Inflammatory macrophage treated with lipopolysaccharide for 1 hour (primary cell): ENCODE measurements around the gene TBX5.

ENCODE experiments used
- DNase-seq, 2 donors: peaks; one replicate each; pipeline ENCODE4 v3.0.0-alpha.2; 2020 to 2022

The TBX5 gene

DNA sequence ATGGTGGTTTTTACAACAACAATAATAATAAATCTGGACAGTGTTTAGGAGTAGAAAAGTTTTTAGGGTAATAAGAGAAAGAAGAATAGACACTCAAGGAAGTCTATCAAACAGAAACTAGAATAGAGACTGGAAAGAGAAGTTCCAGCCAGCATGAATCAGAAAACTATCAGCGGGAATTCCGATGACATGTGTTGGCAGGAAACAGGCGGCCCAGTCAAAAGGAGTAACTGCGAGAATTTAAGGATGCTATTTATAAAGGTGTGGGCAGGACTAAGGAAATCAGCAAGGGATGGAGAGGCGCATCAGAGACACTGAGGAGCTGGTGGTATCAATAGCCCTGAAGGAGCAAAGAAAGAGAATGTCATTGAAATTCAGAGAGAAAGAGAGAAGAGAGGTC lies 89.9 kb downstream of the TBX5 start:
- DNase-seq, result peak in 1 of 2 donors; percentile 1

DNA sequence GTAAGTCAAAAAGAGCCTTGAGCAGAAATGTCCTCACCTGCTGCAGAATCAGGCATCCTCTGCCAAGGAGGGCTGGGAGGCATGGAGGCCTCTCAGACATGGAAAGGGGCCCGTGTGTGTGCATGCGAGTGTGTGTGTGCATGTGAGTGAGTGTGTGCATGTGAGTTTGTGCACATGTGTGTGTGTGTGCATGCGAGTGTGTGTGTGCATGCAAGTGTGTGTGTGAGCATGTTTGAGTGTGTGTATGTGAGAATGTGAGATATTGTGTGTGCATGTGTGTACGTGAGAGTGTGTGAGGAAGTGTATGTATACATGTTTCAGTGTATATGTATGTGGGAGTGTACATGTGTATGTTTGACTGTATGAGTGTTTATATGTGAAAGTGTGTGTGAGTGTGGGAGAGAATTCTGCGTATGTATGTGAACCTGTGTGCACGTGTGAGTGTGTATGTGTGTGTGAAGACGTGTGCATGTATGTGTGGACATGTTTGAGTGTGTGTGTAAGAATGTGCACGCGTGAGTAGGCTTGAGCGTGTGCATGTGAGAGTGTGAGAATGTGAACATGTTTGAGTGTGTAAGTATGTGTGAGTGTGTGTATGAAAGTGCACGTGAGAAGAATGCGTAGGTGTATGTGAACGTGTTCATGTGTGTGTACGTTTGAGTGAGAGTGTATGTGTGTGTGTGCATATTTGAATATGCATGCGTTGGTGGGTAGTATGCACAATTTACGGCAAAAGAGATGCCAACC lies 90.8 kb downstream of the TBX5 start:
- DNase-seq, result no peak

GRCh38 chr12:114314403-114314802 lies 91.5 kb downstream of the TBX5 start:
- no peak for DNase-seq

DNA sequence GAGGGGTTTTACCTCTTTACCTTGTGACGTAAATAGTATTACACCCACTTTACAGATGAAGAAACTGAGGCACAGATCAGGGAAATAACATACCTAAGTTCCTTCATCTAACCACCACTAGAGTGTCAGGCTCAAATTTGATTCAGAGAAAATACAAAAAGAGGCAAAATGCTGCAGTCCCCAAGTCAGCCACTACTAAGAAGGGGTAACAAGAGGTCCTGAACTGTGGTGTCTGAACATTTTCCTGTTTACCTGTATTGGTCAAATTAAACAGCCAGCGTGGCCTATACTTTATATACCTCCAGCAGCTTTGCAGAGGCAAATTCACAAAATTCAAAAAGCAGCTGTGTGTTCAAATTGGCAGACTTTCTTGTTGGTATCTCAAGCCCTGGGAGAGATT lies 92.0 kb downstream of the TBX5 start:
- DNase-seq, result no peak

GRCh38 chr12:114311974-114312373 lies 94.0 kb downstream of the TBX5 start:
- DNase-seq, result no peak

DNA sequence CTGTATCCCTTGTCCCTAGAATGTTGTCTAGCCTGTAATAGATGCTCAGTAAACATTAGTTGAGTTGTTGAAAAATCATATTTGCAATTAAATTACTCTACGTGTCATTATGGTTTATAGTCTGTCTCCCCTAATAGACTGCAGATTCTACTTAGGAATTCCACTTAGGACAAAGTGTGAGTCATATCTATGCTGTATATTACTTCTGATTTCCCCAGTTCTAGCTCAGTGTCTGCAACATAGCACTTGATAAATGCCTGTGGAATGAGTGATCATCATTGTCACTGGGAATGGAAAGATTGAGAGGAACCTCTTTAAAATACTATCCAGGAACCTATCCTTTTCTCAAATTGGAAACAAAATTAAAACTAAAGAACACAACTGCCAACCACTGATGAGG lies 99.3 kb downstream of the TBX5 start:
- no peak for DNase-seq

- no peak for DNase-seq
These were observed 100.5 kb downstream of the TBX5 start for GRCh38 chr12:114305446-114305845.
